Inflammatory macrophage treated with lipopolysaccharide for 4 hours (primary cell): ENCODE data around the gene BCL2L1.

Experiments used
- DNase-seq: peaks from one replicate; pipeline ENCODE4 v3.0.0-alpha.2; 2020

The BCL2L1 gene

GRCh38 chr20:31708736-31709534 is 13.7 kb downstream of the BCL2L1 start:
- no peak for DNase-seq

- no peak for DNase-seq
Measured at GRCh38 chr20:31707994-31708735, 14.5 kb downstream of the BCL2L1 start.

GRCh38 chr20:31707258-31707615 is 15.4 kb downstream of the BCL2L1 start:
- DNase-seq: no peak

GRCh38 chr20:31706607-31707257 is 15.9 kb downstream of the BCL2L1 start:
- peak; percentile 52 for DNase-seq

DNA sequence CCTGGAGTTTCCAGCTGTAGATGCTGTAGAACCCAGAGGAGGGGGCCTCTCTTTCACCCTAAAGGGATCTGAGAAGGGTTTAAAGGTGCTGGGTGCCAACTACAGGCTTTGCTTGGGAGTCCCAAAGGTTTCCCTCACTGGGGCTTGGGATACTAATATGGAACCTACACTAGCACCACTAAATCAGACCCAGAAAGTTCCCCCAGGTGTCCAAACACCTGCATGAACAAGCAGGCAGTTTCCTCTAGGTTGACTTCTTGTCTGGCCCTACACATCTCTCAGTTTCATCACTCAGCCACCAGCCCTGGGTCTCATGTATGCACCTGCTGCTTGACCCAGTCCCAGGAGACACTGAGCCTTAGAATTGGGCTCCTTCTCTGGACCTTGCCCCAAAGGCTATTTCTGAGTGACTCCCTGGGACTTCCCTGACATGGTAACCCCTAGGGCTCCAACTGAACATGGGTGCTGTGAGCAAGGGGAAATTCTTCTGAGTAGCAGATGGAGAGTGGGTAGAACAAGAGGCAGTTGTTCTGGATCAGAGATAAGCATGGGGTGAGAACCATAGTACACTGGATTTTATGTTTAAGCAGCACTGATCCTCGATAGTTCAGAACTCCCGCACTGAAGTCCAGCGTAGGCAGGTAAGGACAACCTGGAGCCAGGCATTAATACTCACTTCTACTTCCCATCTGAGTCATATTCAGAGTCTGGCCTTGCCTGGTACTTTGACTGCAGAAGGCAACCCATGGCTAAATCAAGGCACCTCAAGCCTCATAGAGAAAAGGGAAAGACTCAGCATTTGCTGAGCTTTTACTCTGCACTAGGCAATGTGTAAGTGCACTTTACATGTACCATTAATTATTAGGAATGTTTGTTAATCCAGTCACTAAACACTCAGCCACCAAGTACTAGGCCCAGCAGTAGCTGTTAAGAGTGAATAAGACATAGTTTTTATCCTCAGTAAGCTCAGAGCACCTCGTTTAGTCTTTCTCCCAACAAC is 16.8 kb downstream of the BCL2L1 start:
- DNase-seq: no peak

GRCh38 chr20:31705191-31705590 is 17.5 kb downstream of the BCL2L1 start:
- no peak for DNase-seq

DNA sequence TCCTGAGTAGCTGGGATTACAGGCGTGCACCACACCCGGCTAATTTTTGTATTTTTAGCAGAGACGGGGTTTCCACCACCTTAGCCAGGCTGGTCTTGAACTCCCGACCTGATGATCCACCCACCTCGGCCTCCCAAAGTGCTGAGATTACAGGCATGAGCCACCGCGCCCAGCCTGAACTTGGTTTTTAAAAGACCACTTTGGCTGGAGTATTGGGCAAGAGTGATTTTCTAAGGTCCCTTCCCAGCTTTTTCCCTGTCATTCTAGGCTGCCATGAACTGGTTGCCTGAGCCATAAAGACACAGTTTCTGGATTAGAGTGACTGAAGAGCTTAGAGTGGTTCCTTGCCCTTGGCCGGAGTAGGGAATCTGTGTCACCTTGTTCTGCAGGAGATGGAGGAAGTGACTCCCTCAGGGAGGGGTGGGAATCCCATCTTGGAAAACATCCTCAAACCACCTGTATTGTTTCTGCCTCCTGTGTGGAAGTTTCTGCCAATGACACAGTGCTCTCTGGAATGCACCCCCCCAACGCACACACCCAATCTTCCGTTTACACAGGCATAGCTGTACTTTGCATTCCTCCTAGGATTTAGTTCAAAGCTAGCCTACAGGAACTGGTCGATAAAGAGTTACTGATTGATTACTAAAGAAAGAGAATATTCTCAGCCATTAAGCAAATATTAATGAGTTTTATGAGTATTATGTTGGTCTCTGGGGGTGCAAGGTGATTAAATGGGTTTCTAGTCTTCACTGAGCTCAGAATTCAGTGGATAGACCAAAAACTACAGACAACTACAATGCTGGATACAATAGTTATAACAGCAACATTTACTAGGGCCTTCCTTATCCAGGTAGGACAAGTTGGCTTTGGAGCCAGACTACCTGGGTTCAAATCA is 18.2 kb downstream of the BCL2L1 start:
- DNase-seq: no peak

- DNase-seq: no peak
Measured at GRCh38 chr20:31701591-31701990, 21.1 kb downstream of the BCL2L1 start.

- DNase-seq: no peak
Measured at GRCh38 chr20:31700747-31701146, 21.9 kb downstream of the BCL2L1 start.

DNA sequence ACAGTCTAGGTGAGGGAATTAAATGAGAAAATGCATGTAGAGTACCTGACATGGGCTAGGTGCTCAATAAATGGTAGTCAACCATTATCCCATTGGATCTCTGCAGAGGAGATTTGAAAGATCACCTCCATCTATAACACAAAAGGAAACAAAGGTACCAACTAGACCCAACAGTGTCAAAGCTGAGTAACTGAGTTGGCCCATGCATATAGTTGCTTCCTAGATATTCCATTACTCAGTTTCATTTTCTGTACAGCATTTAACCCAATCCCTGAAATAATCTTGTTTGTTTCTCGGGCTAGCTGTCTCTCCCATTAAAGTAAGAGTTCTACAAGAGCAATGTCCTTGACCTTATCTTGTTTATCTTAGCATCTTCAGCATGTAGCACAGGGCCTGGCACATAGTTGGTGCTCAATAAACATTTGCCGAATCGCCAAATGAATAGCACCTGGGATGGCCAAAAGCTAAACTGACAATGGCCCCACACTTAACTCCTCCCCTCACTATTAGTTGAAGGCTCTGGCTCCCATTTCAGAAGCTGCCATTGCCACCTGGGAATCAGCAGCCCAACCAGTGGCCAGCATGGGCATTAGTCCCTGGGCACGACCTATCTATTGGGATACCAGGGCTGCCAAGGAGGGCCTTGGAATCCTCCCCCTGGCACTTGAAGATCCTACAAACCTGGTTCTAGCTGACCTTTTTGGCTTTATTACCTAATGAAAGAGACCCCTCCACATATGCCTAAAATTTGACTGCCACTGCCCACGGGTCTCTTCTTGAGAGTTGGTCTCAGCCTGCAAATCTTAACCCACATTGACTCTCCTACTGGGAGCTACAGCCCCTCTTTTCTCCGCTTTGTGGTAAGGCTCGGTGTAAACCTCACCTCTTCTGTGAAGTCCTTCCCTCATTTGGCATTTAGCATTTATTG is 22.6 kb downstream of the BCL2L1 start:
- peak; percentile 40 for DNase-seq

- DNase-seq: peak; percentile 97
Measured at GRCh38 chr20:31698803-31699718, 23.6 kb downstream of the BCL2L1 start.

DNA sequence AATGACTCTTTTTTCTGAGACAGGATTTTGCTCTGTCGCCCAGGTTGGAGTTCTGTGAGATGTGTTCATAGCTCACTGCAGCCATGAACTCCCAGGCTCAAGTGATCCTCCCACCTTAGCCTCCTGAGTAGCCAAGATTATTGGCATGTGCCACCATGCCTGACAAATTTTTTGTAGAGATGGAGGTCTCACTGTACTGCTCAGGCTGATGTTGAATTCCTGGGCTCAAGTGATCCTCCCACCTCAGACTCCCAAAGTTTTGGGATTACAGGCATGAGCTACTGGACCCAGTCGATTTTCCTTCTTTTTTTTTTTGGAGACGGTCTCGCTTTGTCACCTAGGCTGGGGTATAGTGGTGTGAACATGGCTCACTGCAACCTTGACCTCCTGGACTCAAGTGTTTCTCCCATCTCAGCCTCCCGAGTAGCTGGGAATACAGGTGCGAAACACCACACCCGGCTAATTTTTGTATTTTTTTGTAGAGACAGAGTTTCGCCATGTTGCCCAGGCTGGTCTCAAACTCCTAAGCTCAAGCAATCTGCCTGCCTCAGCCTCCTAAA is 24.3 kb downstream of the BCL2L1 start:
- no peak for DNase-seq

- peak; percentile 96 for DNase-seq
Measured at GRCh38 chr20:31695849-31696804, 26.5 kb downstream of the BCL2L1 start.

DNA sequence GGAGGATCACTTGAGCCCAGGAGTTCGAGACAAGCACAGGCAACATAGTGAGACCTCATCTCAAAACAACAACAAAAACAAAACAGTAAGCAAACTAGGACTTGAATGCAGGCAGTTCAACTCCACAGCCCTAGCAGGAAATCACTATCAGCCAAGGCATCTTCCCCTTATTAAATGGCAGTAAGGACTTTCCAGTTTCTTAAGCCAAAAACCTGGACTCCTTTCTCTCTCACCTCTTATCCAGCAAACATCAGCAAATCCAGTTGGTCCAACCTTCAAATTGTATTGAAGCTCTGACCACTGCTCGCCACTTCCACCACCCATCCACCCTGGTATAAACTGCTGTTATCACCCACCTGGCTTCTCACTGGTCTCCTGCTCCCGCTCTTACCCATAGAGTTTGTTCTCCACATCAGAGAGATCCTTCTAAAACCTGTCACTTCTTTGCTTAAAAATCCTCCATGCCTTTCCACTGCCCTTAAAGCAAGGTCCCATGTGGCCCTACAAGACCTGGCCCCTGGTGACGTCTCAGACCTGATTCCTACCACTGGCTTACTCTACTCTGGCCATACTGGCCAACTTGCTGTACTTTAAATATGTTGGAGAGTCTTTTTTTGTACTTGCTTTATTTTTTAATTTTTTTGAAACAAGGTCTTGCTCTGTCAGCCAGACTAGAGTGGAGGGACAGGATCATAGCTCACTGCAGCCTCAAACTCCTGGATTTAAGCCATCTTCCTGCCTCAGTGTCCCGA is 27.6 kb downstream of the BCL2L1 start:
- no peak for DNase-seq

GRCh38 chr20:31693987-31694661 is 28.5 kb downstream of the BCL2L1 start:
- no peak for DNase-seq

GRCh38 chr20:31693402-31693801 is 29.3 kb downstream of the BCL2L1 start:
- DNase-seq: no peak
